Measurements from ENCODE around the gene SAMD4A. TPM values are rescaled to one million over a fixed set of nuclear protein-coding genes. Genes with fewer than 3 reads are reported as not detected.

Gene SAMD4A
- total RNA-seq, 1 donor from 2014 or later, result 14.4 TPM

DNA sequence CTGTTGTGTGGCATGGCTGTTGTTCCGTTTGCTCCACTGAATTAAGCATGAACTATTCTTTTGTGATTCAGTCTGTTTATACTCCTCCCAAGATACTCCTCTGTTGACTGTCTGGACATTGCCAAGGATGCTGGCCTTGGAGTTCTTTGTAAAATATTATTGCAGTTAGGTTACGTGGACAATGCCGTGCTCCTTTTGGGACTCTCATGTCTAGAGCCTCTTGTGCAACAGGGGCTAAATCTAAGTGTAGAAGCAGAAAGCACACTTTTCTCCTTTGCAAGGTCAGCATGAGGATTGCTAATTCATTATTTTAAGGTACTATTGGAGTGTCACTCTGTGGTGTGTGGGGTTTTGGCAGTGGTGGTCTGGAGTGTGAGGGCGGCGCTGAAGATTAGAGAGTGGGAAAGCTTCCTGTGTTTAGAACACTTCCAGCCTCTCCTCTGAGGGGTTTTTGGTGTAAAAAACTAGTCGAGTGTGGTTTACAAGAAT, 125.4 kb downstream of the SAMD4A start:
- no peak overlapping the region for H3K4me3 Mint-ChIP-seq
- no peak overlapping the region for H3K27ac Mint-ChIP-seq
- peaks cover 3% of the 10 kb centered on the region for H3K36me3 Mint-ChIP-seq
- H3K4me1 Mint-ChIP-seq (ENCODE audit: unreplicated experiment), result peaks cover 8% of the 10 kb centered on the region
- no peaks in the 10 kb centered on the region for H3K9me3 Mint-ChIP-seq
- peaks cover 6% of the 10 kb centered on the region for H3K27me3 Mint-ChIP-seq
- TF ChIP-seq, protein P1, sequence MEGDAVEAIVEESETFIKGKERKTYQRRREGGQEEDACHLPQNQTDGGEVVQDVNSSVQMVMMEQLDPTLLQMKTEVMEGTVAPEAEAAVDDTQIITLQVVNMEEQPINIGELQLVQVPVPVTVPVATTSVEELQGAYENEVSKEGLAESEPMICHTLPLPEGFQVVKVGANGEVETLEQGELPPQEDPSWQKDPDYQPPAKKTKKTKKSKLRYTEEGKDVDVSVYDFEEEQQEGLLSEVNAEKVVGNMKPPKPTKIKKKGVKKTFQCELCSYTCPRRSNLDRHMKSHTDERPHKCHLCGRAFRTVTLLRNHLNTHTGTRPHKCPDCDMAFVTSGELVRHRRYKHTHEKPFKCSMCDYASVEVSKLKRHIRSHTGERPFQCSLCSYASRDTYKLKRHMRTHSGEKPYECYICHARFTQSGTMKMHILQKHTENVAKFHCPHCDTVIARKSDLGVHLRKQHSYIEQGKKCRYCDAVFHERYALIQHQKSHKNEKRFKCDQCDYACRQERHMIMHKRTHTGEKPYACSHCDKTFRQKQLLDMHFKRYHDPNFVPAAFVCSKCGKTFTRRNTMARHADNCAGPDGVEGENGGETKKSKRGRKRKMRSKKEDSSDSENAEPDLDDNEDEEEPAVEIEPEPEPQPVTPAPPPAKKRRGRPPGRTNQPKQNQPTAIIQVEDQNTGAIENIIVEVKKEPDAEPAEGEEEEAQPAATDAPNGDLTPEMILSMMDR (conservative IDR thresholded peaks at IDR 0.05), result no peak
- no peak for DNase-seq (ENCODE audit: extremely low spot score, unreplicated experiment)

DNA sequence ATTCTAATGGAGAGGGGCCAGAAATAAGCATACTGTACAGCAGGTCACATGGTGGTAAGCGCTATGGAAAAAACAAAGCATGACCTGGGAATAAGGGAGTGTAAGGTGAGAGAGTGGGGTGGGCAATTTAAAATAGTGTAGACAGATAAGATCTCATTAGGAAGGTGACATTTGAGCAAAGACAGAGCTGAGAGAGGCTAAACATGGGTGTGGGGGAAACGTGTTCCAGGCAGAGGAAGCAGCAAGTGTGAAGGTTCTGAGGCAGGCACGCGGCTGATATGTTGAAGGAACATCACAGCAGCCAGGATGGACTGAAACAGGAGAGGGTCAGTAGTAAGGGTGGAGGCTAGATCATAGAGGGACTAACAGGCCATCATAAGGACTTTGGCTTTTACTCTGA, 126.8 kb downstream of the SAMD4A start:
- H3K27ac Mint-ChIP-seq, result no peak overlapping the region

DNA sequence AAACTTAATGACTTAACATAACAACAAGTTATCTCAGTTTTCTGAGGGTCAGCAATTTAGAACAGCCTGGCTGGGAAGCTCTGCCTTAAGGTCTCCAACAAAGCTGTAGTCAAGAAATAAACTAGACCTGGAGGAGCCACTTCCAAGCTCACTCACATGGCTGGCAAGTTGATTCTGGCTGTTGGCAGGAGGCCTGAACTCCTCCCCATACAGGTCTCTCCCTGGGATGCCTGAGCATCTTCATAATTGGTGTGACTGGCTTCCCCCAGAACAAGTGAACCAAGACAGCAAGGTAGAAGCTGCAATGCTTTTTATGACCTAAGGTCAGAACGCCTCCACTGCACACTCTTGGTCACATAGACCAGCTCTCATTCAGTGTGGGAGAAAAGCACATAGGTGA, 128.3 kb downstream of the SAMD4A start:
- H3K9me3 Mint-ChIP-seq, result no peaks in the 10 kb centered on the region
- H3K36me3 Mint-ChIP-seq, result no peaks in the 10 kb centered on the region
- peaks cover 22% of the 10 kb centered on the region for H3K4me1 Mint-ChIP-seq (ENCODE audit: unreplicated experiment)
- TF ChIP-seq, protein P1 (conservative IDR thresholded peaks at IDR 0.05), result no peak
- H3K27ac Mint-ChIP-seq, result no peak overlapping the region
- DNase-seq (ENCODE audit: extremely low spot score, unreplicated experiment), result no peak
- H3K27me3 Mint-ChIP-seq, result peaks cover 8% of the 10 kb centered on the region
- H3K4me3 Mint-ChIP-seq, result no peak overlapping the region

More for the DNA sequence above, 126.8 kb downstream of the SAMD4A start:
- Mint-ChIP-seq H3K4me3 (no peak overlapping the region), H3K9me3 (no peaks in the 10 kb centered on the region), H3K27me3 (peaks cover 8% of the 10 kb centered on the region), H3K4me1 (ENCODE audit: unreplicated experiment) (peaks cover 17% of the 10 kb centered on the region), H3K36me3 (no peaks in the 10 kb centered on the region)
- DNase-seq (ENCODE audit: extremely low spot score, unreplicated experiment), result no peak
- TF ChIP-seq, protein P1 (conservative IDR thresholded peaks at IDR 0.05), result no peak

DNA sequence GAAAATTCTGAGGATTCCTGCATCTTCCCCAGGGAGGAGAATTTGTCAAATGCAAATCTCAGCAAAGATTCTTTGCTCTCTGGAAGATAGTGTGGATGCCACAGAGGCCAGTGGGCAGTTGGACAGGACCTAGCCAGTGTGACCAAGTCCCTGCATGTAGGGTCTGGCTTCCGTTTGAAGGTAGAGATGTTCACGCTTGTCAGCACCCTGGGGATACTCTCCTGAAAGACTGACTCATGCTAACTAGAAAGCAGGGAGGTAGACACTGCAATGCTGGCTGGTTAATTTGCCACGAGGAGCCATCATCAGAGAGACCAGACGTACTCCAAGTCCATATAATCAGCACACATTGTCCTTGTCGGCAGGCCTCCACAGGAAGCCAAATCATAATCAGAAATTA, 130.1 kb downstream of the SAMD4A start:
- H3K9me3 Mint-ChIP-seq, result no peaks in the 10 kb centered on the region
- no peaks in the 10 kb centered on the region for H3K36me3 Mint-ChIP-seq
- peaks cover 5% of the 10 kb centered on the region for H3K27me3 Mint-ChIP-seq
- DNase-seq (ENCODE audit: extremely low spot score, unreplicated experiment), result no peak
- H3K4me3 Mint-ChIP-seq, result no peak overlapping the region
- TF ChIP-seq, protein P1 (conservative IDR thresholded peaks at IDR 0.05), result no peak
- H3K4me1 Mint-ChIP-seq (ENCODE audit: unreplicated experiment), result peaks cover 22% of the 10 kb centered on the region
- no peak overlapping the region for H3K27ac Mint-ChIP-seq

DNA sequence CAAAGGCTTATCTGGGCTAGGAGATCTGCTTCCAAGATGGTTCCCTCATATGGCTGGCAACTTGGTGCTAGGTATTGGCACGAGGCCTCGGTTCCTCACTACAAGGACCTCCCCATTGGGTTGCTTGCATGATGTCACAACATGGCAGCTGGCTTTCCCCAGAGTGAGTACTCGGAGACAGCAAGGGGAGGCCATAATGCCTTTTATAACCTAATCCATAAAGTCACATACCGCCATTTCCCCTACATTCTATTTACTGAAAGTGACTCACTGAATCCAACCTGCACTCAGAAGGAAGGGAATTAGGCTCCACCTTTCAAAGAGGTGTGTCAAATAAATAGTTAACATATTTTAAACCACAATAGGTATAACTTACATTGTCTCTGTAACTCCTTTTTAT, 130.9 kb downstream of the SAMD4A start:
- peak overlapping the region; percentile 65 for H3K27ac Mint-ChIP-seq
- no peak for DNase-seq (ENCODE audit: extremely low spot score, unreplicated experiment)
- no peak overlapping the region for H3K4me3 Mint-ChIP-seq
- TF ChIP-seq, protein P1 (conservative IDR thresholded peaks at IDR 0.05), result no peak
- H3K27me3 Mint-ChIP-seq, result peaks cover 5% of the 10 kb centered on the region
- H3K36me3 Mint-ChIP-seq, result no peaks in the 10 kb centered on the region
- no peaks in the 10 kb centered on the region for H3K9me3 Mint-ChIP-seq
- peaks cover 18% of the 10 kb centered on the region for H3K4me1 Mint-ChIP-seq (ENCODE audit: unreplicated experiment)

DNA sequence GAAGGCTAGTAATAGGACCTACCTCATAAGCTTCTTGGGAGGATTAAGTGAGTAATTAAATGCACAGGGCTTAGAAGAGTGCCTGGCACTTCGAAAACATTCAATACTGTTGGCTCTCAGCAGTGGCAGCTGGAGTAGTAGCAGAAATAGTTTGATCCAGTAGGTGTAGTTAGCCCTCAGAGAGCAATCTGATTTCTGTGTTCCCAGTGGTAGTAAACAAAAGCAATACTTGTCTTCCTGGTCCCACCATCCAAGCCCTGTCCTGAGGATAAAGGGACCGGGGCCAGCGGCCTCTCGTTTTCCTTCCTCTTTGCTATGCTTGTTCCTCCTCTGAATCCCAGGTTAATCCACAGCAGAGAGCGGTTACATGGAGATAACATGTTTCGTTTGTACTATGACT, 131.6 kb downstream of the SAMD4A start:
- DNase-seq (ENCODE audit: extremely low spot score, unreplicated experiment), result no peak
- TF ChIP-seq, protein P1 (conservative IDR thresholded peaks at IDR 0.05), result no peak
- H3K4me3 Mint-ChIP-seq, result peak overlapping the region; percentile 6
- no peaks in the 10 kb centered on the region for H3K36me3 Mint-ChIP-seq
- H3K9me3 Mint-ChIP-seq, result no peaks in the 10 kb centered on the region
- peak overlapping the region; percentile 73 for H3K27ac Mint-ChIP-seq
- peaks cover 18% of the 10 kb centered on the region for H3K4me1 Mint-ChIP-seq (ENCODE audit: unreplicated experiment)
- peaks cover 5% of the 10 kb centered on the region for H3K27me3 Mint-ChIP-seq
